Myocyte (in vitro differentiated cells): ENCODE data around the gene GPR63. TPM values are rescaled to one million over a fixed set of nuclear protein-coding genes. Genes with fewer than 3 reads are reported as not detected.

ENCODE experiments used
- DNase-seq: peaks from one replicate; pipeline ENCODE4 v3.0.0-alpha.2; 2012; ENCODE audit warnings: low read depth
- total RNA-seq: library from RNA; depleted of rRNA; stranded (reverse); fragments of >200 nt; gene quantifications from 2 replicates; pipeline ENCODE4 v1.2.3, GENCODE V29; 2014

Gene GPR63
- total RNA-seq, 1 donor from 2014 or later = 0.27 TPM

GRCh38 chr6:96823743-96824142, 13.5 kb downstream of the GPR63 start:
- DNase-seq = no peak

- no peak for DNase-seq
Measured at GRCh38 chr6:96821034-96821433, 16.2 kb downstream of the GPR63 start.

- DNase-seq = peak; percentile 56
Measured at GRCh38 chr6:96816301-96816817, 20.9 kb downstream of the GPR63 start.

DNA sequence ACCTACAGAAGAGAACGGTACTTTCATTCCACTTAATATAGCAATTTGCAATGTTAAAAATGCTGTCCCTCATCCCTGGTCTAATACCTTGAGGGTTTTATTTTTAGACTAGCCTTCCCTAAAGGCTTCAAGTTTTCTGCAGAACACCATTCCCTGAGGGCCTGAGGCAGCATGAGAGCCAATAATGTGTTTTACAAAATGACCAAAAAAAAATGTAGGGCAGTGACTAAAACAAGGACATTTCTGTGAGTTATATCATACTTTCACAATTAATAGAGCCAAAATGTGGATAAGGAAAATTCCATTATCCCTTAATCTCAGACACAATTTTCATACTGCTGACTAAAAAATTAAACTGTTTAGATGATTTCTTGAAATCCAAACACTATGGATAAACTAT, 22.7 kb downstream of the GPR63 start:
- no peak for DNase-seq

DNA sequence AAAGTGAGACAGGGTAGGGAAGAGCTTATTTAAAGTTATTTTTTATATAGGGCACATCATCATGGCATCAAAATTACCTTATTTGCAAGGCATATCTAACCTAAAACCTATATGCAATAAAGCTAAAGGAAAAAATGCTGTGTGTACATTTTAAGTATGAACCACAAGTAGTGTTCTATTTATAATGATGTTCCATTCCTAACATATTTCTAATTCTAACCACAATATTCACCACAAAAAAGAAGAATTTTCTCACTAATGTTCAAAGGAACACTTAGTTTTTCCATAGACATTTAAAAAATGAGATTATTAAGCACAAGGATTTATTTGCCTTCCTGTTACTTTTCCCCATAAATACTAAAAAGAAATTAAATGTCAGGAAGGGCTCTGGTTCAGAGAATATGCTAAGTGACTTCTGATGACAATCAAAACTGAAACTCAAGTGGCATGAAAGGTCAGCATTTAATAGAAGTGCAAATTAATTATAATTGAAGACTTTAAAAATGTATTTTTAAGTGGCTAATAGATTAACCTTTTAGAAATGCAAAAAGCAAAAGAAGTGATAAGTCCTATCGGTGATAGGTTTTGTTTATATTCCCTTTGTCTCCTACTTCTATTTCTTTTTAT, 25.1 kb downstream of the GPR63 start:
- no peak for DNase-seq

DNA sequence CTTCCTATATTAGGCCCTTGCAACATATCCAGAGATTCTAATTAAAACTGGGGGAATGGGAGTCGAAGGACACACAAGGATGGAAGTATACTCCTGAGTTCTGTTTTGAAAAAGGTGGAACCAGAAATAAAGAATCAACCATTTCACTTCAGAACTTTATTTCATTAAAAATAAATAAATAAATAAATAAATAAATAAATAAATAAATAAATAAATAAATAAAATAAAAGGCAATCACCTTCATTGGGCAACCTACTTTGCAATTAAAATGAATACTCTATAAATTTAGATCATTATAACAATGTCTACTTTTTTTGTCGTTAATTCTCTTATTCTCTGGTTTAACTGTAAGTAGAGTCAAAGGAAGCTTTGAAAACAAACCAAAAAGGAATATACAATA, 25.6 kb downstream of the GPR63 start:
- no peak for DNase-seq

DNA sequence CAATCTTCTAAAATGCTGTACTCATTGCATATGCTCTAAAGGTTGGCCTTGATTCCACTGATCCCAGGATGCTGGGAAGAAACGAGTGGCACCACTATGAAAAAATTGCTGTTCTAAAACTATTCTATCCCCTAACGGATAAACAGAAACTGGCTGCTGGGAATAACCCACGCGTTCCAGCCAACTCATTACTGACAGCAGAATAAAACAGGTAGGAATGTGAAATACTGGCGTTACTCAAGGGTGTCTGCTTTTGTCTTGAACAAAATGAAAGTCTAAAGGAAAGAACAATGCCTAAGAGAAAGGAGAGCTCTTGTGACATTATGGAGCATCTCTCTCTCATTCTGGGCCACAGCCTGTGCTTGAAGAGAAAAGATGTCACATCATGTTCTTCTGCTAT, 26.1 kb downstream of the GPR63 start:
- no peak for DNase-seq

DNA sequence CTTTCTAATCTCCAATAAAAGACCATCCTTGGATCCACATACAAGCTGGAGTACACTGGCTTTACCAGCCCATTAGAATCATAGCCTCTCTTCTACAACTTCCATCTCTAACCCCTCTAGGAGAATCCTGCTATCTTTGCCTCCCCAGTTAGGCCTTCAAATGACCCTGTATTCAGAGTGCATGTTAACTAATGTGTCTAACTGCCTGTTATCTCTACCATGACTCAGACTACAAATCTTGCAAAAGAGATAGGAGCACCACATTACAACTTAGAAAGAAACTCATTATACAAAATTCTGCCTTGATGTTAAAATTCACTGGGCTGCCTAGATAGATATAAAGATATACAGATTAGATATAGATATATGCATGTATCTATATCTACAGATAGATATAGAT, 28.2 kb downstream of the GPR63 start:
- no peak for DNase-seq

DNA sequence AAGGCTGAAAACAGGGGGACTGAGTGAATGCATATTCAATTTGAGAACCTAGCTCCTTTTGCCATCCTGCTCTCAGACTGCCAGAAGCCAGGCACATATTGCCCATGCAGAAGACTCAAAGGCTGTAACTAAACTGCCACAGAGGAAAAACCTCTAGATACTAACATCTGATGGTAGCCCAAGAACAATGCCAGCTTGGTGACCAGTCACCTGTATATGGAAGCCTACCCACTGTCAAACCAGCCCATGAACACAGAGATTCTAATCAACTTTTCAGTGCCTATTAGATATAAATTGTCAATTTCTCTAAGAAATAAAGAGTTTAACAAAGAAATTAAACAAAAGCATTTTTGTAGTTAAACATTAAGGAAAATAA, 34.2 kb downstream of the GPR63 start:
- DNase-seq = no peak

- no peak for DNase-seq
Measured at GRCh38 chr6:96795481-96795880, 41.8 kb downstream of the GPR63 start.

- no peak for DNase-seq
Measured at GRCh38 chr6:96794980-96795379, 42.3 kb downstream of the GPR63 start.

DNA sequence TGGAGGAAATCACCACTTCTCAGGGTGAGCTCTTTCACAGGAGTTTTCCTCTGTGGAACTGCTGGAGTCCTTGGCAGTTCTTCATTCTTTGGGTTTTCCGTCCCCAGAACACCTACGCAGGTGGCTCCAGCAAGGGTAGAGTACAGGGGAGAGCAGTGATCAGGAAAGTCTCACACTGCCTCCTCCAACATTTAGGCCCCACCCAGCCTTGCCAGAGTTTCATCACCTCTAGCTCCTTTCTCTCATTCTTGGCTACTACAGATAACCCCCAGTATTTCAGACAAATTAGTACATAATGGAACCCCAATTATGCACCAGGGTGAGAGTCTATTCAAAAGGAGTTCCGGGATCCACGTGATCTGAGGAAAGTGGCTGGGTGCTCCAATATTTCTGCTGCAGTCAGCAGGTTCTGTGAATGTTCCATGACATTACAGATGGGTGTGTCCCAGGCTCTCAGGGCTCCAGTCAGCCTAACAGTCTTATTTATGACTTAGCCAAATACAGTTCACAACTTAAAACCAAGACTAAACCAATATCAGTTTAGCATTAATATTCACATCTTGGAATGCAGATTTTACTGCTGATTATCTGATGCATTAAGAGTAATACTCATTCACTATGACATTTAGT, 44.6 kb downstream of the GPR63 start:
- no peak for DNase-seq

DNA sequence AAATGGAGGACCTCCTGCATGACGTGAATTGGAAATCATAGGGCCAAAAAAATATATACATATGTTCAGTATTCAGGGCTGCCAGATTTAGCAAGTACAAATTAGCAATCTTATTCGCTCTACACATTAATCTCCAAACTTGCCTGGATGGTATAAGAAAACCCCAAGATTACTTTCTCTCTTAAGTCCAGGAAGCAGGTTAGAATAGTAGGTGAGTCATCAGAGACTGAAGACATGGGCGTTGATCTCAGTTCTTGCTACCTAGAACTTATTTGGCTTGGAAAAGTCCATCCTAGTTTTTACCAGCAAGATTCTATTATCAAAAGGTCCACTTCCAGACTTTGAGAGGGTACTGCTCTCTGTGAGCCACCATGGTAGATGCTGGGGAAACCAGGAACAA, 47.4 kb downstream of the GPR63 start:
- no peak for DNase-seq

DNA sequence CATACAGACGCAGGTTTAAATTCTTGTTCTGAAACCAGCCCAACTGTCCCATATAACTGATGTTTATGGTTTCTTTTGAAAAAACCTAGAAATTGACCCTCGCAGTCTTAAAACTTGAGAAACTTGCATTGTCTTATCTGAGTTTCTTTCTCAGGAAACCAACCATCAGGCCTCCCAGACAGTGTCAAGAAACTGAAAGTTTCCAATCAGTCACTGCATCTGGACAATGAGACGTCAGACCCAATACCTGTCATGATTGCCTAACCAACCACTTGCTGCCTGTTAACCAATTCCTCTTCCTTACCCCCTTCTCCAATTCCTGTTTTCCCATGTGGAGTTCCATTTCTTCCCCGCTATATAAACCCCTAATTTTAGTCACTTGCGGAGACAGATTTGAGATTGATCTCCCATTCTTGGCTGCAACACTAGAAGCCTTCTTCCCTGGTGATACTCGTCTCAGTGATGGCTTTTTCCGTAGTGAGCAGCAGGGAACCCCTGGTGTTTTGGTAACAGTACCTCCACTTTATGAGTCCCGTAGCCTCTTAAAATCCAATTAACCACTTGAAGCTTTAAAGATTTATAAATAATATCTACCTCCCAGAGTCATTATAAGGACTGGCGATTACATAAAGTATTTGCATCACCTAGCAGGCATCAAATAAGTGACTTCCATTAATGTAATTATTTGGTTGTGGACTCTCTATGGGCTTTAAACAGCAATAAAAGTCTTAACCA, 49.3 kb downstream of the GPR63 start:
- DNase-seq = no peak

GRCh38 chr6:96786336-96786735, 50.9 kb downstream of the GPR63 start:
- DNase-seq = no peak

DNA sequence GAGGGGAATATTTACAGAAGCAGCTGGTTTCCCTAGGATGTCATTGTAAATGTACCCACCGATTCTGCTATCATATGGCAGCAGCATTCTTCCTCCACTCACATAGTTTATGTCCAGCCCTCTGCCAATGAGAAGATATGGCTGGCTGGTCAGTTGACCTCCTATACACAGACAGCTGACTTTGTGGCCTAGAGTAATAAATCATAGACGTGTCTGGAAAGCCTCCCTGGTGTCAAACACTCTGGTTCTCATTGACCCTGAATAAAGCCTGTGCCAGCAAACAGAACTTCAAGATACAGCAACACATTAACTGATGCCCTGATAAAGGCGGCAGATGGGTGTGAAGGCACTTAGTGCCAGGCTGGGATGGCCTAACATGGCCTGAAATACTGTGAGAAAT, 52.6 kb downstream of the GPR63 start:
- peak; percentile 57 for DNase-seq

GRCh38 chr6:96783307-96783706, 54.0 kb downstream of the GPR63 start:
- peak; percentile 29 for DNase-seq

DNA sequence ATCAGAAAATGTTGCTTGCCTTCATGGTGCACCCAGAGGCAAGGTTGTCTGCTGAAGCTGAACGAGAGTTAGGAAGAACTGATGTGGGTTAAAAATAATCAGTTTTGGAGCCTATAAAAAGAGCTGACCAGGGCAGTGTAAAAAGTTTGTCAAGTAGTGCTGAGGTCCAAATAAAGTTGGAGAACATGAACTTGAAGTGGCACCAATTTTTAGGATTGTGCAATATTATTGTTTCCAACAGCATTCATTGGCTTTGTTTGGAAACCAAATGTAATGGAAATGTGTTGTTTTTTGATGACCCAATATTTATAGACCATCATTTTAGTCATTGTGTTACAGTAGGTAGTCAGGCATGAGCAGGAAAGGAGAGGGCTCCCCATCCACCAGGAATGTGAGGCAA, 55.7 kb downstream of the GPR63 start:
- no peak for DNase-seq

- no peak for DNase-seq
Measured at GRCh38 chr6:96777113-96777512, 60.2 kb downstream of the GPR63 start.

- no peak for DNase-seq
Measured at GRCh38 chr6:96775727-96776400, 61.4 kb downstream of the GPR63 start.

DNA sequence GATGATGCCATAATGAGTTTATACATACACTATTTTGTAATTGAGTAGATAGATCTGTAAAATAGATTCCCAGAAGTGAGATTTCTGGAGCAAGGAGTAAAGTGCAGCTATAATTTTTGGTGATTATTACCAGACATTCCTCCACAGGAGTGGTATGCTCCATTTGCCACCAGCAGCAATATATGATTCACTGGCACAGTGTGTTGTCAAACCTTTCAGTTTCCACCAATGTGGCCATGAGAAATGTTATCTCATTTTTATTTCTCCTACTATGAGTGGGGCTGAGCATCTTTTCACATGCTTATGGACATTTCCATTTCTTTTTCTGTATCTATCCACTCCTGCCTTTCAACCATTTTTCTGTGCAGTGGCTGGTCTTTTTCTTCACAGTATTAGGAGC, 70.5 kb downstream of the GPR63 start:
- DNase-seq = no peak

- no peak for DNase-seq
Measured at GRCh38 chr6:96762599-96762998, 74.7 kb downstream of the GPR63 start.
